HCT116 (cell line): ENCODE data around the gene SP110. TPM values are rescaled to one million over a fixed set of nuclear protein-coding genes. Genes with fewer than 3 reads are reported as not detected.

ENCODE experiments used
- ATAC-seq: fragments of 200-7000 bp; cut with Tn5 transposase; 2 replicates; pipeline ENCODE4 v1.9.1; 2020; ENCODE audit warnings: mild to moderate bottlenecking, moderate library complexity
- BruUV-seq: library from RNA; stranded (reverse); fragments of 400-500 nt; replicated peaks from 2 replicates; lab custom pipeline; 2021; lab: Mats Ljungman, UMichigan
- CTCF ChIA-PET: fragments of 300-600 bp; sonication (Branson Sonifier 250); formaldehyde crosslinking; loops from one replicate; lab custom pipeline; 2021; ENCODE audit warnings: antibody characterized with exemption; lab: Charles Lee
- POLR2A ChIA-PET: fragments of 300-600, 350-600 bp; sonication (Branson Sonifier 250); formaldehyde crosslinking; loops from one replicate; lab custom pipeline; 2021; ENCODE audit warnings: antibody characterized with exemption; lab: Charles Lee
- RAD21 ChIA-PET, 2 experiments: fragments of 300-600 bp; sonication (Branson Sonifier 250); formaldehyde crosslinking; loops; one replicate each; lab custom pipeline; 2023; ENCODE audit warnings: low total read pairs in 2 of 2; ENCODE audit not compliant: uncharacterized antibody in 2 of 2, unreplicated experiment in 2 of 2, low non-redundant PET in 1 of 2; lab: Charles Lee
- DNase-seq: peaks from one replicate; pipeline ENCODE4 v3.0.0-alpha.2; 2010; ENCODE audit warnings: low read depth, low spot score
- H2AFZ ChIP-seq: fragments of 200-600 bp; shearing (Covaris generic), sonication (generic); 2 replicates; pipeline ENCODE4 v1.6.1; 2017; ENCODE audit warnings: low read depth, mixed run types, mixed read lengths, antibody characterized with exemption, low read length; ENCODE audit not compliant: poor library complexity, severe bottlenecking
- H3K27ac ChIP-seq: 2 replicates; pipeline ENCODE4 v1.5.1; 2012; ENCODE audit warnings: low read depth, low read length
- H3K27me3 ChIP-seq: fragments of 200-600 bp; sonication (generic); 2 replicates; pipeline ENCODE4 v1.6.1; 2016; ENCODE audit warnings: mixed run types, low read length, mixed read lengths; ENCODE audit not compliant: insufficient read depth
- H3K36me3 ChIP-seq, 2 experiments: fragments of 200-500 bp in 1 of 2; fragments of 200-600 bp in 1 of 2; sonication (Bioruptor generic) in 1 of 2; sonication (generic) in 1 of 2; 2 replicates each; pipeline versions ENCODE4 v1.5.1 to v1.6.1; 2014 to 2016; ENCODE audit warnings: low read length in 2 of 2, inconsistent platforms in 1 of 2, mixed read lengths in 1 of 2, mixed run types in 1 of 2; ENCODE audit not compliant: insufficient read depth in 2 of 2, control insufficient read depth in 1 of 2
- H3K4me1 ChIP-seq, 2 experiments: fragments of 200-600 bp in 1 of 2; sonication (generic) in 1 of 2; 2 replicates each; pipeline versions ENCODE4 v1.5.1 to v1.6.1; 2012 to 2017; ENCODE audit warnings: low read length in 2 of 2, inconsistent platforms in 1 of 2, mild to moderate bottlenecking in 1 of 2, mixed read lengths in 1 of 2, mixed run types in 1 of 2, moderate library complexity in 1 of 2; ENCODE audit not compliant: insufficient read depth in 2 of 2, control insufficient read depth in 1 of 2
- H3K4me2 ChIP-seq: fragments of 200-600 bp; sonication (generic); 2 replicates; pipeline ENCODE4 v1.6.1; 2017; ENCODE audit warnings: mixed run types, low read length, mixed read lengths
- H3K4me3 ChIP-seq, 2 experiments: fragments of 200-600 bp in 1 of 2; sonication (generic) in 1 of 2; replicated peaks in 1 of 2; 2 replicates each; pipeline ENCODE4 v1.5.1; 2011 to 2016; ENCODE audit warnings: low read length in 2 of 2, control low read depth in 1 of 2, low read depth in 1 of 2, mild to moderate bottlenecking in 1 of 2, mixed read lengths in 1 of 2, mixed run types in 1 of 2
- H3K79me2 ChIP-seq: fragments of 200-600 bp; sonication (generic); 2 replicates; pipeline ENCODE4 v1.6.1; 2017; ENCODE audit warnings: mild to moderate bottlenecking, mixed run types, low read length, moderate library complexity, mixed read lengths; ENCODE audit not compliant: insufficient read depth
- H3K9ac ChIP-seq: fragments of 200-600 bp; sonication (generic); 2 replicates; pipeline ENCODE4 v1.6.1; 2016; ENCODE audit warnings: low read length, mixed read lengths
- H3K9me2 ChIP-seq: fragments of 200-600 bp; sonication (generic), shearing (Covaris generic); 2 replicates; pipeline ENCODE4 v1.6.1; 2017; ENCODE audit warnings: mixed run types, mild to moderate bottlenecking, moderate library complexity; ENCODE audit not compliant: insufficient read depth
- H3K9me3 ChIP-seq, 2 experiments: fragments of 200-500 bp in 1 of 2; fragments of 200-600 bp in 1 of 2; sonication (Bioruptor generic) in 1 of 2; sonication (generic) in 1 of 2; 2 replicates each; pipeline ENCODE4 v1.6.1; 2014 to 2017; ENCODE audit warnings: low read length in 2 of 2, mixed read lengths in 2 of 2, inconsistent platforms in 1 of 2, low read depth in 1 of 2, mild to moderate bottlenecking in 1 of 2, mixed run types in 1 of 2, moderate library complexity in 1 of 2; ENCODE audit not compliant: control insufficient read depth in 1 of 2, insufficient read depth in 1 of 2
- H4K20me1 ChIP-seq: fragments of 200-600 bp; sonication (generic), shearing (Covaris generic); 2 replicates; pipeline ENCODE4 v1.6.1; 2017; ENCODE audit warnings: mixed run types, mild to moderate bottlenecking, moderate library complexity; ENCODE audit not compliant: insufficient read depth
- ATF3 ChIP-seq: IDR thresholded peaks from 2 replicates; pipeline ENCODE4 v1.6.1; 2012
- ELF1 ChIP-seq: IDR thresholded peaks from 2 replicates; pipeline ENCODE4 v1.6.1; 2012; ENCODE audit warnings: low read depth, borderline replicate concordance
- JUND ChIP-seq: IDR thresholded peaks from 2 replicates; pipeline ENCODE4 v1.6.1; 2012
- POLR2A ChIP-seq: IDR thresholded peaks from 2 replicates; pipeline ENCODE4 v1.7.0; 2011; ENCODE audit warnings: borderline replicate concordance; ENCODE audit not compliant: insufficient read depth, insufficient read length; ENCODE audit errors: extremely low read depth
- SP1 ChIP-seq: IDR thresholded peaks from 2 replicates; pipeline ENCODE4 v1.6.1; 2012; ENCODE audit warnings: low read depth
- intact Hi-C: fragments of 100-400 bp; cut with micrococcal nuclease; formaldehyde crosslinking; loops from 2 replicates; pipeline ENCODE4 v1.10.0; 2022
- total RNA-seq: library from RNA; stranded (reverse); gene quantifications from one replicate; pipeline ENCODE4 v1.2.1, GENCODE V29; 2021; ENCODE audit not compliant: unreplicated experiment
- TF ChIP-seq, protein P1 (sequence below), 3 experiments: fragments of 200-600 bp in 1 of 3; sonication (generic) in 1 of 3; IDR thresholded peaks in 2 of 3; conservative IDR thresholded peaks in 1 of 3; 2 replicates each; pipeline ENCODE4 v1.5.1; 2012 to 2017; ENCODE audit warnings: low read depth in 2 of 3, low read length in 2 of 3, antibody characterized with exemption in 1 of 3, borderline replicate concordance in 1 of 3, control low read depth in 1 of 3, mild to moderate bottlenecking in 1 of 3, mixed read lengths in 1 of 3, mixed run types in 1 of 3, moderate library complexity in 1 of 3; ENCODE audit not compliant: insufficient read depth in 1 of 3
- TF ChIP-seq, protein P2 (sequence below): IDR thresholded peaks from 2 replicates; pipeline ENCODE4 v1.6.1; 2011; ENCODE audit warnings: mild to moderate bottlenecking, low read length, moderate library complexity; ENCODE audit not compliant: insufficient replicate concordance; ENCODE audit errors: extremely low read depth
- TF ChIP-seq, protein P3 (sequence below): IDR thresholded peaks from 2 replicates; pipeline ENCODE4 v1.6.1; 2012

Gene SP110
- total RNA-seq, 1 experiment from 2014 or later: 8.5 TPM

DNA sequence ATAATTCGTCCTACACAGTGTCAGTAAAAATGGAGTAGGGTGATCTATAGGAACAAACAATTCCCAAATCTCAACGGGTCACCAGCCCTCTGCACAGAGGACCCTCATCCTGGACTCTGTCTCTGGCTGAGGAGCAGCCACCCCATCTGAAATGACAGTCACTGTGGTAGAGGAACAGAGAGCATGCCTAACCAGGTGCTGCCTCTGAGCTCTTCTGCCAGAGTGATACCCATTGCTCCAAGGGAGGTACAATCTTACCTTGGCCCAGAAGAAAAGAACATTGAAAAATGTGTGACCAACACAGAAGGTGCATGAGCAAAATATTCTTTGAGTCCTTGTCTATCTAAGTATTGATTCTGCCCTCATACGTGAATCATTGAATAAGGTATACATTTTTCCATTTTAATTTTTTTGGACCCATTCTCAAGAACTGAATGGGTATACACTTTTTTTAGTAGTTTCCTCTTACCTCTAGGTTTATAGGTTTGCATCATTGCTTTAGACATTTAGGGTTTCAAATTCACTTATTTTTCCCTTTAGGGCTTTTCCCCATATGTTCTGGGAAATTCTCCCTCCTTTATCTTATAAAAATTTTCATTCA is 14.4 kb upstream of the SP110 start:
- H3K4me2 ChIP-seq: no peak overlapping the region
- no peaks in the 10 kb centered on the region for H3K27me3 ChIP-seq
- ChIA-PET CTCF (no interaction called here), RAD21 (no interaction called here), POLR2A (no interaction called here)
- no peaks in the 10 kb centered on the region for H3K36me3 ChIP-seq
- DNase-seq (no peak), ATAC-seq (no peak)
- no peak overlapping the region for H3K27ac ChIP-seq
- BruUV-seq: no TSS peak
- H3K4me1 ChIP-seq: peaks cover 0 to 6% of the 10 kb centered on the region in 2 experiments; a peak in 1 of 4 replicates
- H3K4me3 ChIP-seq: no peak overlapping the region
- H4K20me1 ChIP-seq: no peaks in the 10 kb centered on the region
- no peak overlapping the region for H2AFZ ChIP-seq
- no peaks in the 10 kb centered on the region for H3K9me3 ChIP-seq
- no peak overlapping the region for H3K9ac ChIP-seq
- H3K9me2 ChIP-seq: no peaks in the 10 kb centered on the region
- TF ChIP-seq, protein P1, sequence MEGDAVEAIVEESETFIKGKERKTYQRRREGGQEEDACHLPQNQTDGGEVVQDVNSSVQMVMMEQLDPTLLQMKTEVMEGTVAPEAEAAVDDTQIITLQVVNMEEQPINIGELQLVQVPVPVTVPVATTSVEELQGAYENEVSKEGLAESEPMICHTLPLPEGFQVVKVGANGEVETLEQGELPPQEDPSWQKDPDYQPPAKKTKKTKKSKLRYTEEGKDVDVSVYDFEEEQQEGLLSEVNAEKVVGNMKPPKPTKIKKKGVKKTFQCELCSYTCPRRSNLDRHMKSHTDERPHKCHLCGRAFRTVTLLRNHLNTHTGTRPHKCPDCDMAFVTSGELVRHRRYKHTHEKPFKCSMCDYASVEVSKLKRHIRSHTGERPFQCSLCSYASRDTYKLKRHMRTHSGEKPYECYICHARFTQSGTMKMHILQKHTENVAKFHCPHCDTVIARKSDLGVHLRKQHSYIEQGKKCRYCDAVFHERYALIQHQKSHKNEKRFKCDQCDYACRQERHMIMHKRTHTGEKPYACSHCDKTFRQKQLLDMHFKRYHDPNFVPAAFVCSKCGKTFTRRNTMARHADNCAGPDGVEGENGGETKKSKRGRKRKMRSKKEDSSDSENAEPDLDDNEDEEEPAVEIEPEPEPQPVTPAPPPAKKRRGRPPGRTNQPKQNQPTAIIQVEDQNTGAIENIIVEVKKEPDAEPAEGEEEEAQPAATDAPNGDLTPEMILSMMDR (IDR thresholded peaks at IDR 0.05 in 2 of 3, conservative IDR thresholded peaks at IDR 0.05 in 1 of 3; ENCODE audit: borderline replicate concordance in 1 of 3, insufficient read depth in 1 of 3, low read depth in 2 of 3, low read length in 2 of 3): no peak
- TF ChIP-seq, protein P2, sequence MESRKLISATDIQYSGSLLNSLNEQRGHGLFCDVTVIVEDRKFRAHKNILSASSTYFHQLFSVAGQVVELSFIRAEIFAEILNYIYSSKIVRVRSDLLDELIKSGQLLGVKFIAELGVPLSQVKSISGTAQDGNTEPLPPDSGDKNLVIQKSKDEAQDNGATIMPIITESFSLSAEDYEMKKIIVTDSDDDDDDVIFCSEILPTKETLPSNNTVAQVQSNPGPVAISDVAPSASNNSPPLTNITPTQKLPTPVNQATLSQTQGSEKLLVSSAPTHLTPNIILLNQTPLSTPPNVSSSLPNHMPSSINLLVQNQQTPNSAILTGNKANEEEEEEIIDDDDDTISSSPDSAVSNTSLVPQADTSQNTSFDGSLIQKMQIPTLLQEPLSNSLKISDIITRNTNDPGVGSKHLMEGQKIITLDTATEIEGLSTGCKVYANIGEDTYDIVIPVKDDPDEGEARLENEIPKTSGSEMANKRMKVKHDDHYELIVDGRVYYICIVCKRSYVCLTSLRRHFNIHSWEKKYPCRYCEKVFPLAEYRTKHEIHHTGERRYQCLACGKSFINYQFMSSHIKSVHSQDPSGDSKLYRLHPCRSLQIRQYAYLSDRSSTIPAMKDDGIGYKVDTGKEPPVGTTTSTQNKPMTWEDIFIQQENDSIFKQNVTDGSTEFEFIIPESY: no peak
- TF ChIP-seq JUND (no peak), POLR2A (no peak), SP1 (no peak), ELF1 (no peak), ATF3 (no peak)
- TF ChIP-seq, protein P3, sequence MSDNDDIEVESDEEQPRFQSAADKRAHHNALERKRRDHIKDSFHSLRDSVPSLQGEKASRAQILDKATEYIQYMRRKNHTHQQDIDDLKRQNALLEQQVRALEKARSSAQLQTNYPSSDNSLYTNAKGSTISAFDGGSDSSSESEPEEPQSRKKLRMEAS: no peak
- intact Hi-C loops: no loop called here
- no peaks in the 10 kb centered on the region for H3K79me2 ChIP-seq
